H1 (cell line): ENCODE results near the gene ACO1. TPM values are rescaled to one million over a fixed set of nuclear protein-coding genes. Genes with fewer than 3 reads are reported as not detected.
A peak's percentile ranks its signal among the peaks of the same experiment; 100 is the strongest.

Experiments used
- CTCF ChIA-PET: fragments of 300-600 bp; sonication (Branson Sonifier 250); formaldehyde crosslinking; loops from one replicate; lab custom pipeline; 2021; ENCODE audit not compliant: partially characterized antibody; lab: Charles Lee
- POLR2A ChIA-PET: fragments of 300-600 bp; sonication (Branson Sonifier 250); formaldehyde crosslinking; loops from one replicate; lab custom pipeline; 2021; ENCODE audit warnings: inconsistent platforms; ENCODE audit not compliant: partially characterized antibody; lab: Charles Lee
- DNase-seq, 2 experiments: peaks; one replicate each; pipeline versions ENCODE4 v3.0.0 to v3.0.0-alpha.2; 2010 to 2022; ENCODE audit warnings: low spot score in 2 of 2, low read depth in 1 of 2, mixed read lengths in 1 of 2
- FAIRE-seq: peaks from 2 replicates; lab custom pipeline; 2011; peaks lifted over from hg19 to GRCh38; lab: Jason Lieb, UNC
- H2AFZ ChIP-seq: 2 replicates; pipeline ENCODE4 v1.8.1; 2012; ENCODE audit warnings: low read length, inconsistent platforms
- H2AK5ac ChIP-seq: 2 replicates; pipeline ENCODE4 v1.6.1; 2013; ENCODE audit warnings: low read depth, low read length
- H2BK120ac ChIP-seq: replicated peaks from 2 replicates; pipeline ENCODE3; 2013; ENCODE audit warnings: low read depth, low read length, inconsistent platforms
- H2BK12ac ChIP-seq: 2 replicates; pipeline ENCODE4 v1.6.1; 2013; ENCODE audit warnings: low read depth, low read length
- H2BK15ac ChIP-seq: 2 replicates; pipeline ENCODE4 v1.6.1; 2013; ENCODE audit warnings: low read length
- H2BK20ac ChIP-seq: 2 replicates; pipeline ENCODE4 v1.6.1; 2013; ENCODE audit warnings: low read length
- H2BK5ac ChIP-seq: 2 replicates; pipeline ENCODE4 v1.6.1; 2013; ENCODE audit warnings: low read depth, low read length
- H3K14ac ChIP-seq: 2 replicates; pipeline ENCODE4 v1.6.1; 2013; ENCODE audit warnings: inconsistent platforms; ENCODE audit not compliant: insufficient read length
- H3K18ac ChIP-seq: 2 replicates; pipeline ENCODE4 v1.6.1; 2013; ENCODE audit warnings: low read length; ENCODE audit errors: extremely low read depth
- H3K23ac ChIP-seq: 2 replicates; pipeline ENCODE4 v1.6.1; 2013; ENCODE audit warnings: inconsistent platforms; ENCODE audit not compliant: insufficient read length
- H3K23me2 ChIP-seq: 2 replicates; pipeline ENCODE4 v1.6.1; 2013; ENCODE audit warnings: low read depth, low read length
- H3K27ac ChIP-seq: 2 replicates; pipeline ENCODE4 v1.6.1; 2011; ENCODE audit warnings: low read depth, low read length, inconsistent platforms
- H3K27me3 ChIP-seq, 4 experiments: replicated peaks in 1 of 4; 1 replicate in 1 of 4; 2 replicates in 3 of 4; pipeline versions ENCODE4 v1.6.1 to v1.8.1; 2011 to 2013; ENCODE audit warnings: low read length in 3 of 4, mild to moderate bottlenecking in 3 of 4, inconsistent platforms in 2 of 4, mixed read lengths in 2 of 4, moderate library complexity in 1 of 4; ENCODE audit not compliant: control insufficient read depth in 3 of 4, insufficient read depth in 3 of 4; ENCODE audit errors: extremely low read depth in 1 of 4
- H3K36me3 ChIP-seq, 4 experiments: 2 replicates each; pipeline versions ENCODE4 v1.6.1 to v1.8.1; 2011 to 2013; ENCODE audit warnings: mild to moderate bottlenecking in 4 of 4, low read length in 3 of 4, moderate library complexity in 2 of 4, control low read depth in 1 of 4, inconsistent platforms in 1 of 4; ENCODE audit not compliant: insufficient read depth in 4 of 4, control insufficient read depth in 2 of 4
- H3K4ac ChIP-seq: replicated peaks from 2 replicates; pipeline ENCODE3; 2013; ENCODE audit warnings: low read length, low read depth, mixed read lengths, inconsistent platforms; ENCODE audit not compliant: insufficient read length
- H3K4me1 ChIP-seq, 4 experiments: replicated peaks in 1 of 4; 1 replicate in 1 of 4; 2 replicates in 3 of 4; pipeline versions ENCODE4 v1.6.1 to v1.8.1; 2011 to 2013; ENCODE audit warnings: low read length in 3 of 4, inconsistent platforms in 2 of 4, mixed read lengths in 1 of 4; ENCODE audit not compliant: insufficient read depth in 4 of 4, control insufficient read depth in 3 of 4
- H3K4me2 ChIP-seq, 2 experiments: 2 replicates each; pipeline versions ENCODE4 v1.6.1 to v1.8.1; 2011 to 2013; ENCODE audit warnings: low read depth in 2 of 2, low read length in 2 of 2, control low read depth in 1 of 2, inconsistent platforms in 1 of 2, mild to moderate bottlenecking in 1 of 2; ENCODE audit not compliant: insufficient read depth in 1 of 2
- H3K4me3 ChIP-seq, 4 experiments: fragments of 200-600, 300-600 bp in 1 of 4; sonication (generic), shearing (Covaris generic), sonication (Bioruptor Twin) in 1 of 4; 2 replicates each; pipeline versions ENCODE4 v1.5.1 to v1.8.1; 2011 to 2016; ENCODE audit warnings: low read length in 4 of 4, low read depth in 3 of 4, control low read depth in 2 of 4, inconsistent platforms in 2 of 4, mild to moderate bottlenecking in 2 of 4, mixed read lengths in 1 of 4, moderate library complexity in 1 of 4; ENCODE audit not compliant: insufficient read depth in 2 of 4; ENCODE audit errors: extremely low read depth in 1 of 4
- H3K56ac ChIP-seq: replicated peaks from 2 replicates; pipeline ENCODE3; 2013; ENCODE audit warnings: low read depth, mild to moderate bottlenecking, mixed read lengths, low read length, inconsistent platforms; ENCODE audit not compliant: insufficient read length
- H3K79me1 ChIP-seq: 2 replicates; pipeline ENCODE4 v1.6.1; 2013; ENCODE audit warnings: low read depth, low read length, control low read depth
- H3K79me2 ChIP-seq, 2 experiments: 2 replicates each; pipeline versions ENCODE4 v1.6.1 to v1.8.1; 2012 to 2013; ENCODE audit warnings: low read length in 2 of 2, mild to moderate bottlenecking in 2 of 2, inconsistent platforms in 1 of 2; ENCODE audit not compliant: insufficient read depth in 2 of 2, control insufficient read depth in 1 of 2
- H3K9ac ChIP-seq, 4 experiments: replicated peaks in 1 of 4; 1 replicate in 1 of 4; 2 replicates in 3 of 4; pipeline versions ENCODE4 v1.6.1 to v1.8.1; 2011 to 2013; ENCODE audit warnings: low read depth in 3 of 4, low read length in 3 of 4, control low read depth in 2 of 4, mild to moderate bottlenecking in 2 of 4, moderate library complexity in 2 of 4, inconsistent platforms in 1 of 4; ENCODE audit errors: extremely low read depth in 1 of 4
- H3K9me3 ChIP-seq, 2 experiments: 2 replicates each; pipeline versions ENCODE4 v1.6.1 to v1.8.1; 2012 to 2013; ENCODE audit warnings: mild to moderate bottlenecking in 2 of 2, moderate library complexity in 2 of 2, control low read depth in 1 of 2, inconsistent platforms in 1 of 2, low read depth in 1 of 2, low read length in 1 of 2, mixed read lengths in 1 of 2; ENCODE audit not compliant: insufficient read depth in 2 of 2
- H4K20me1 ChIP-seq, 2 experiments: replicated peaks in 1 of 2; 2 replicates each; pipeline versions ENCODE3 to v1.8.1; 2011 to 2013; ENCODE audit warnings: inconsistent platforms in 2 of 2, low read length in 2 of 2, mild to moderate bottlenecking in 1 of 2; ENCODE audit not compliant: insufficient read depth in 2 of 2, control insufficient read depth in 1 of 2
- H4K5ac ChIP-seq: 2 replicates; pipeline ENCODE4 v1.6.1; 2013; ENCODE audit warnings: low read length, low read depth, mixed read lengths, inconsistent platforms; ENCODE audit not compliant: insufficient read length
- H4K8ac ChIP-seq: 2 replicates; pipeline ENCODE4 v1.8.0; 2013; ENCODE audit warnings: mild to moderate bottlenecking, moderate library complexity, low read length, inconsistent platforms; ENCODE audit not compliant: insufficient read depth; ENCODE audit errors: extremely low read depth
- H4K91ac ChIP-seq: replicated peaks from 2 replicates; pipeline ENCODE3; 2013; ENCODE audit warnings: low read length, mixed read lengths, inconsistent platforms; ENCODE audit not compliant: insufficient read length
- CEBPB ChIP-seq: IDR thresholded peaks from 2 replicates; pipeline ENCODE4 v1.6.1; 2012; ENCODE audit warnings: low read depth, low read length
- SIX5 ChIP-seq: IDR thresholded peaks from 2 replicates; pipeline ENCODE4 v1.6.1; 2011; ENCODE audit warnings: mild to moderate bottlenecking, low read depth, low read length
- WGBS, 2 experiments: shearing (Covaris generic) in 1 of 2; methylation state at CpG; one replicate each; pipeline versions ENCODE4 v1.1.6 to v1.1.7; 2013 to 2015; ENCODE audit warnings: low lambda C conversion rate in 2 of 2, mixed read lengths in 2 of 2, inconsistent platforms in 1 of 2, low coverage in 1 of 2, missing lambda C conversion rate in 1 of 2; ENCODE audit not compliant: insufficient replicate concordance in 2 of 2, insufficient coverage in 1 of 2, insufficient read length in 1 of 2; ENCODE audit errors: extremely low coverage in 1 of 2, missing lambda C conversion rate in 1 of 2; 5-methylcytosine and 5-hydroxymethylcytosine counted together
- polyA plus RNA-seq, 7 experiments: library from polyadenylated mRNA; depleted of rRNA in 3 of 7; stranded (reverse) in 5 of 7; unstranded in 2 of 7; fragments of >200 nt in 5 of 7; fragments of 200-250 nt in 2 of 7; gene quantifications; 1 replicate in 5 of 7; 2 replicates in 1 of 7; 4 replicates in 1 of 7; pipeline versions ENCODE4 v1.2.1 to v1.2.3, GENCODE V29; 2011 to 2013; ENCODE audit warnings: missing spikeins in 2 of 7, mixed read lengths in 2 of 7
- total RNA-seq: library from RNA; stranded (reverse); fragmentation: NEBNext Ultra II Directional; extraction: Animal tissue kit (Norgen Biotek cat#: 25700); gene quantifications from 2 replicates; pipeline ENCODE4 v1.2.1, GENCODE V29; 2021

ACO1 gene
- total and polyA plus RNA-seq, 2 of the 8 experiments (the other 6 are each of a cell fraction or from before 2014, with no cell fraction given), result 39.3 to 49.8 TPM

DNA sequence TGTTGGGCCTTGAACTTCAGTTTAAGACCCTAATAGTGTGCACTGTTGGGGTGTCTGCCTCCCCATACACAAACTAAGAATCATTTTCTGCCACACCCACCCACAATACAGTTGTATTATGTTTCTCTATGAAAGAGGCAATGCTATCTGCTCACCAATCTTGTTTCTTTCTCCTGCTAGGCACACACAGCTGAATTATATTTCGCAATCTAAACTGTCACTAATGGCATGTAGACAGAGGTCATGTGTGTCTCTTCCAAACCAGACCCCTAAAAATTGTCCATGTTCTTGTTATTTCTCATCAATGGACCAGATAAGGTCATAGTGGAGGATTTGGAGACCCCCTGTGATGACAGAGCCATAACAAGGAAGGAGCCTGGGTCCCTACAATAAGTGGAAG, 84.3 kb downstream of the ACO1 start:
- no peak overlapping the region for H2BK12ac ChIP-seq
- no peak overlapping the region for H2BK20ac ChIP-seq
- H4K8ac ChIP-seq, result no peak overlapping the region
- H3K4me3 ChIP-seq, result no peak overlapping the region
- ChIA-PET CTCF (interaction anchor here (0.6 to 4.3 kb wide), 5 partner anchors 21 to 216 kb away, joined by 3 to 13 read pairs (median 3); no protein-coding TSS in a partner anchor), POLR2A (no interaction called here)
- no peak for FAIRE-seq
- peaks cover 0 to 2% (median 0%) of the 10 kb centered on the region in 4 experiments; a peak in 4 of 8 replicates for H3K36me3 ChIP-seq
- no peak overlapping the region for H3K56ac ChIP-seq
- no peak overlapping the region for H4K91ac ChIP-seq
- no peaks in the 10 kb centered on the region for H3K79me1 ChIP-seq
- no peaks in the 10 kb centered on the region for H3K27me3 ChIP-seq
- TF ChIP-seq CEBPB, result peak; percentile 33; the same call in 1 of the 2 replicates
- no peak for TF ChIP-seq SIX5
- H3K4ac ChIP-seq, result no peak overlapping the region
- DNase-seq, result no peak
- H2BK5ac ChIP-seq, result no peak overlapping the region
- H3K23me2 ChIP-seq, result no peaks in the 10 kb centered on the region
- H3K9me3 ChIP-seq, result no peaks in the 10 kb centered on the region
- H3K4me1 ChIP-seq, result no peaks in the 10 kb centered on the region
- no peak overlapping the region for H2AK5ac ChIP-seq
- H3K9ac ChIP-seq, result no peak overlapping the region
- H3K79me2 ChIP-seq, result no peaks in the 10 kb centered on the region
- H3K4me2 ChIP-seq, result no peak overlapping the region
- no peak overlapping the region for H3K14ac ChIP-seq
- H3K27ac ChIP-seq, result no peak overlapping the region
- no peak overlapping the region for H4K5ac ChIP-seq
- WGBS, 2 experiments, result 94% methylated on average over 1 of the region's 1 CpG; no CpG with 5 or more reads in 1 of the 2 experiments
- H2AFZ ChIP-seq, result no peak overlapping the region
- no peak overlapping the region for H2BK15ac ChIP-seq
- H2BK120ac ChIP-seq, result no peak overlapping the region
- no peak overlapping the region for H3K23ac ChIP-seq
- H3K18ac ChIP-seq, result no peak overlapping the region
- no peaks in the 10 kb centered on the region for H4K20me1 ChIP-seq
